ENCODE measurements around the gene PYURF.

- no peak for TF ChIP-seq CTCF (conservative IDR thresholded peaks at IDR 0.05; ENCODE audit: low read depth, low read length)
- TF ChIP-seq EZH2 (IDR thresholded peaks at IDR 0.05; ENCODE audit: borderline replicate concordance, low read depth, low read length, poor library complexity, severe bottlenecking), result no peak
Observed at GRCh38 chr4:88518911-88519310, 4.7 kb downstream of the PYURF start.

All from A673 (cell line).